ENCODE data around the gene MMP15. TPM values are rescaled to one million over a fixed set of nuclear protein-coding genes. Genes with fewer than 3 reads are reported as not detected.

Gene MMP15
- total RNA-seq, 1 donor from 2014 or later: 78.7 TPM

DNA sequence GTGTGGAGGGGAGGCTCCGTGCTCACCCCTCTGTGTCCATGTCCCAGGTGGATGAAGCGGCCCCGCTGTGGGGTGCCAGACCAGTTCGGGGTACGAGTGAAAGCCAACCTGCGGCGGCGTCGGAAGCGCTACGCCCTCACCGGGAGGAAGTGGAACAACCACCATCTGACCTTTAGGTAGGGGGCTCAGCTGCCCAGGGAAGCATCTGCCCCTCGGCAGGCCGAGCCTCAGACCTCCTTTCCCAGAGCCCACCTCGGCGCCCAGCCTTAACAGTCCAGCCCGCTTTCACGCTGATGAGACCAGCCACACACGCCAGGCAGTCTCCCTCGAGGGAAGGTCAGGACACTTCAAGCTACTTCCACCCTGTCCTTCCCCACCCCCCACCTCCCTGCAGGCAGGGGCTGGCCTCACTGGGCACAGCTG is 12.7 kb downstream of the MMP15 start:
- TF ChIP-seq, protein P1, sequence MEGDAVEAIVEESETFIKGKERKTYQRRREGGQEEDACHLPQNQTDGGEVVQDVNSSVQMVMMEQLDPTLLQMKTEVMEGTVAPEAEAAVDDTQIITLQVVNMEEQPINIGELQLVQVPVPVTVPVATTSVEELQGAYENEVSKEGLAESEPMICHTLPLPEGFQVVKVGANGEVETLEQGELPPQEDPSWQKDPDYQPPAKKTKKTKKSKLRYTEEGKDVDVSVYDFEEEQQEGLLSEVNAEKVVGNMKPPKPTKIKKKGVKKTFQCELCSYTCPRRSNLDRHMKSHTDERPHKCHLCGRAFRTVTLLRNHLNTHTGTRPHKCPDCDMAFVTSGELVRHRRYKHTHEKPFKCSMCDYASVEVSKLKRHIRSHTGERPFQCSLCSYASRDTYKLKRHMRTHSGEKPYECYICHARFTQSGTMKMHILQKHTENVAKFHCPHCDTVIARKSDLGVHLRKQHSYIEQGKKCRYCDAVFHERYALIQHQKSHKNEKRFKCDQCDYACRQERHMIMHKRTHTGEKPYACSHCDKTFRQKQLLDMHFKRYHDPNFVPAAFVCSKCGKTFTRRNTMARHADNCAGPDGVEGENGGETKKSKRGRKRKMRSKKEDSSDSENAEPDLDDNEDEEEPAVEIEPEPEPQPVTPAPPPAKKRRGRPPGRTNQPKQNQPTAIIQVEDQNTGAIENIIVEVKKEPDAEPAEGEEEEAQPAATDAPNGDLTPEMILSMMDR (IDR thresholded peaks at IDR 0.05; ENCODE audit: insufficient read depth, low read length, poor library complexity, severe bottlenecking): no peak
- Histone ChIP-seq H3K27me3 (ENCODE audit: control insufficient read depth, insufficient read depth, low read length) (no peaks in the 10 kb centered on the region), H3K4me3 (ENCODE audit: low read depth, low read length) (no peak overlapping the region), H3K36me3 (ENCODE audit: control insufficient read depth, insufficient read depth, low read length) (no peaks in the 10 kb centered on the region)
- DNase-seq (ENCODE audit: low read depth): no peak

DNA sequence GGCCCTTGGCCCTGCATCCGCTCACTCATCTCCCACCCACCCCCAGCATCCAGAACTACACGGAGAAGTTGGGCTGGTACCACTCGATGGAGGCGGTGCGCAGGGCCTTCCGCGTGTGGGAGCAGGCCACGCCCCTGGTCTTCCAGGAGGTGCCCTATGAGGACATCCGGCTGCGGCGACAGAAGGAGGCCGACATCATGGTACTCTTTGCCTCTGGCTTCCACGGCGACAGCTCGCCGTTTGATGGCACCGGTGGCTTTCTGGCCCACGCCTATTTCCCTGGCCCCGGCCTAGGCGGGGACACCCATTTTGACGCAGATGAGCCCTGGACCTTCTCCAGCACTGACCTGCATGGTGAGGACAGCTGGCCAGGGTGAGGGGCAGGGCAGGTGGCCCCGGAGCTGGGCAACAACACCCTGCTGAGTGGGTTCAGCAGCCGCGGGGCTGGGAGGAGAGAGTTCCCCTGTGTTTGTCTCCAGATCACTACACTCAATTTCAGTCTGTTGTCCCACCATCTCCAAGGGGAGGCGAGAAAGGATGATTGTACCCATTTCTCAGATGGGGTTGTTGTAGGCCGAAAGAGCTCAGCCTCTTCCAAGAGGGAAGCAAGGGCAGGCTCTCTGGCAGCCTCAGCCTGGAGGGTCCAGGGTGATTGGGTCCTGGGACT is 14.4 kb downstream of the MMP15 start:
- no peak for DNase-seq (ENCODE audit: low read depth)
- Histone ChIP-seq H3K27me3 (ENCODE audit: control insufficient read depth, insufficient read depth, low read length) (no peaks in the 10 kb centered on the region), H3K36me3 (ENCODE audit: control insufficient read depth, insufficient read depth, low read length) (no peaks in the 10 kb centered on the region), H3K4me3 (ENCODE audit: low read depth, low read length) (no peak overlapping the region)
- TF ChIP-seq, protein P1 (IDR thresholded peaks at IDR 0.05; ENCODE audit: insufficient read depth, low read length, poor library complexity, severe bottlenecking): no peak

DNA sequence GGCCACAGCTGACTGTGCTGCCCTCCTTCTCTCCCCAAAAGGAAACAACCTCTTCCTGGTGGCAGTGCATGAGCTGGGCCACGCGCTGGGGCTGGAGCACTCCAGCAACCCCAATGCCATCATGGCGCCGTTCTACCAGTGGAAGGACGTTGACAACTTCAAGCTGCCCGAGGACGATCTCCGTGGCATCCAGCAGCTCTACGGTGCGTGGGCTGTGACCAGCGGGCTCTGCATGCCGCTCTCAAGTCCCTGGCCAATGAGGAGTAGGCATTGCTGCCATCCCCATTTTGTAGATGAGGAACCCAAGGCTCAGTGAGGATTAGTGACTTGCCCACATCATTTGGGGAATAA is 14.9 kb downstream of the MMP15 start:
- DNase-seq (ENCODE audit: low read depth): no peak
- Histone ChIP-seq H3K36me3 (ENCODE audit: control insufficient read depth, insufficient read depth, low read length) (no peaks in the 10 kb centered on the region), H3K27me3 (ENCODE audit: control insufficient read depth, insufficient read depth, low read length) (no peaks in the 10 kb centered on the region), H3K4me3 (ENCODE audit: low read depth, low read length) (no peak overlapping the region)
- TF ChIP-seq, protein P1 (IDR thresholded peaks at IDR 0.05; ENCODE audit: insufficient read depth, low read length, poor library complexity, severe bottlenecking): no peak

DNA sequence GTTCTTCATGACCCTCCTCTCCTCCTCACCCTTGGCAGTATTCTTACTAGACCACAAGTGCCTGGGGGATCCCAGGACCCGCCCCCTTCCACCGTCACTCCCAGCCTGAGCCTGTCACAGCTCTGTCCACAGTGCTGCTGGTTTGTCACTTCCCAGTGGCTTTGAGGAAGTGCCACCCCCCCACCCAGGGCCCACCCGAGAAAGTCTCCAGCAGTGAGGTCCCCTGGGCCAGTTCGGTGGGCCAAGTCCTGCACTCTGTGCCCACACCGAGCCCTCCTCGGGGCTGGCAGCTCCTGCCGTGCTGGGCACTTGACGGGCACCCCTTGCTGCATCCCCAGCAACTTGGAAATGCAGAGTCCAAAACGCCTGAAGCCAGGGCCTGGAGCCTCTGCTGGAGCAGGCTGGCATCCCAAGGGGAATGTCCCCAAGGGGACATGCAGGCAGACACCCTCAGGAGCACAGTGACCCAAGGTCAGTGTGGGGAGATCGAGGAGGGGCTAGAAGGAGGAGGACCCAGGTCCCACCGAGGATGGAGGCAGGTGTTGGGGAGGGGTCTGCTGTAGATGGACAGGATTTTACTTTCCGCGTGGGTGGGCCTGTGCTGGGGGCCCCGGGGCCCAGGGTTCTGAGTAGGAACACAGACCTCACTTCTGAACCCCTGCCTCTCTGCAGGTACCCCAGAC is 15.5 kb downstream of the MMP15 start:
- Histone ChIP-seq H3K27me3 (ENCODE audit: control insufficient read depth, insufficient read depth, low read length) (no peaks in the 10 kb centered on the region), H3K4me3 (ENCODE audit: low read depth, low read length) (no peak overlapping the region), H3K36me3 (ENCODE audit: control insufficient read depth, insufficient read depth, low read length) (no peaks in the 10 kb centered on the region)
- TF ChIP-seq, protein P1 (IDR thresholded peaks at IDR 0.05; ENCODE audit: insufficient read depth, low read length, poor library complexity, severe bottlenecking): no peak
- no peak for DNase-seq (ENCODE audit: low read depth)

DNA sequence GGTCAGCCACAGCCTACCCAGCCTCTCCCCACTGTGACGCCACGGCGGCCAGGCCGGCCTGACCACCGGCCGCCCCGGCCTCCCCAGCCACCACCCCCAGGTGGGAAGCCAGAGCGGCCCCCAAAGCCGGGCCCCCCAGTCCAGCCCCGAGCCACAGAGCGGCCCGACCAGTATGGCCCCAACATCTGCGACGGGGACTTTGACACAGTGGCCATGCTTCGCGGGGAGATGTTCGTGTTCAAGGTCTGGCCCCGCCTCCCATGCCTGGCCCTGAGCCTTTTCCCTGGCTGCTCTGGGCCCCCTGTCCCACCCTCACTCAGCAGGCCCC is 16.0 kb downstream of the MMP15 start:
- Histone ChIP-seq H3K27me3 (ENCODE audit: control insufficient read depth, insufficient read depth, low read length) (no peaks in the 10 kb centered on the region), H3K36me3 (ENCODE audit: control insufficient read depth, insufficient read depth, low read length) (no peaks in the 10 kb centered on the region), H3K4me3 (ENCODE audit: low read depth, low read length) (no peak overlapping the region)
- DNase-seq (ENCODE audit: low read depth): no peak
- TF ChIP-seq, protein P1 (IDR thresholded peaks at IDR 0.05; ENCODE audit: insufficient read depth, low read length, poor library complexity, severe bottlenecking): no peak
